ENCODE data around the gene RPS2.

The RPS2 gene

DNA sequence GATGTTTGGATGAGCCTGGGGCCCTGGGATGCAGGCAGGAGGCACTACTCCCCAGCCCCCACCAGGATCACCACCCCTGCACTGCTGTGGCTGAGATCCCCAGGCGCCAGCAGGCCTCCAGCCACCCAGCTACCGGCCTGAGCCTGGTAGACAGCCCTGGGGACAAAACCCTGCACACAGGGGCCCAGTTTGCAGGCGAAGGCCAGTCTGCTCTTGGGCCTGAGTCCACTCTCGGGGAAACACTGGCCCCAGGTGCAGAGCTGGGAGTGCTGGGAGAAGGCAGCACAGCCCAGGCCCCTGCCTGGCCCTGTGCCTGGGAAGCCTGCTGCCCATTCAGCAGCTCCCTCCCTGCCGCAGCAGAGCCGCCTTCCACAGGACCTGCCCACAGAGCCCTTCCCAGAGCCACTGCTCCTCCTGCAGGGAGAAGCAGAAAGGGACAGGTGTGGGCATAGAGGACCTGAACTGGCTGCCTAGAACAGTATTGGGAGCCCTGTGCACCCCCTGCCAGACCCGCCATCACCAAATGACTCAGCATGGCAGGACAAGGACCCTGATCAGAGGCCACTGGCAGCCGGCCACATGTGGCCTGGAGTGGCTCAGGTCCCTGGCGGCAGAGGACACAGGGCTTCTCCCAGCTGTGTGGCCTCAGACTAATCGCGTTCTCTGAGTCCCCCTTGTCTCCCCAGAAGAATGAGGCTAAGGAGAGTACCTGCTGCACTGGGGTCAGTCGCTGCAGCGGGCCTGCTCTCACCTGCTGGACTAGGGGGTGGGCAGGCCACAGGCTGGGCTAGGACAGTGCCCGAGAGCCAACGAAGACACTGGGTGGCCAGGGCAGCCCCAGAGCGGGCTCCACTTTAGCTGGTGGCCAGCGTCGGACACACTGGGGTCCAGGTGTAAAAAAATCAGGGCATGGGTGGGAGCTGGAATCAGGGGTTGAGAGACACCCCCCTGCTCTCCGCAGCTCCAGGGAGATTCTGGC is 32.3 kb downstream of the RPS2 start:
- no peak overlapping the region for H3K4me3 ChIP-seq (replicated peaks; ENCODE audit: low read depth, low read length)
- DNase-seq (ENCODE audit: extremely low read depth, insufficient read length) = no peak
- H3K27me3 ChIP-seq (replicated peaks; ENCODE audit: control insufficient read depth, insufficient read depth, low read length) = no peaks in the 10 kb centered on the region
- no peaks in the 10 kb centered on the region; the same call in 1 of the 2 replicates for H3K36me3 ChIP-seq (ENCODE audit: control insufficient read depth, insufficient read depth, low read length)
- TF ChIP-seq, protein P1, sequence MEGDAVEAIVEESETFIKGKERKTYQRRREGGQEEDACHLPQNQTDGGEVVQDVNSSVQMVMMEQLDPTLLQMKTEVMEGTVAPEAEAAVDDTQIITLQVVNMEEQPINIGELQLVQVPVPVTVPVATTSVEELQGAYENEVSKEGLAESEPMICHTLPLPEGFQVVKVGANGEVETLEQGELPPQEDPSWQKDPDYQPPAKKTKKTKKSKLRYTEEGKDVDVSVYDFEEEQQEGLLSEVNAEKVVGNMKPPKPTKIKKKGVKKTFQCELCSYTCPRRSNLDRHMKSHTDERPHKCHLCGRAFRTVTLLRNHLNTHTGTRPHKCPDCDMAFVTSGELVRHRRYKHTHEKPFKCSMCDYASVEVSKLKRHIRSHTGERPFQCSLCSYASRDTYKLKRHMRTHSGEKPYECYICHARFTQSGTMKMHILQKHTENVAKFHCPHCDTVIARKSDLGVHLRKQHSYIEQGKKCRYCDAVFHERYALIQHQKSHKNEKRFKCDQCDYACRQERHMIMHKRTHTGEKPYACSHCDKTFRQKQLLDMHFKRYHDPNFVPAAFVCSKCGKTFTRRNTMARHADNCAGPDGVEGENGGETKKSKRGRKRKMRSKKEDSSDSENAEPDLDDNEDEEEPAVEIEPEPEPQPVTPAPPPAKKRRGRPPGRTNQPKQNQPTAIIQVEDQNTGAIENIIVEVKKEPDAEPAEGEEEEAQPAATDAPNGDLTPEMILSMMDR (IDR thresholded peaks at IDR 0.05; ENCODE audit: insufficient read depth, low read length, poor library complexity, severe bottlenecking) = no peak

DNA sequence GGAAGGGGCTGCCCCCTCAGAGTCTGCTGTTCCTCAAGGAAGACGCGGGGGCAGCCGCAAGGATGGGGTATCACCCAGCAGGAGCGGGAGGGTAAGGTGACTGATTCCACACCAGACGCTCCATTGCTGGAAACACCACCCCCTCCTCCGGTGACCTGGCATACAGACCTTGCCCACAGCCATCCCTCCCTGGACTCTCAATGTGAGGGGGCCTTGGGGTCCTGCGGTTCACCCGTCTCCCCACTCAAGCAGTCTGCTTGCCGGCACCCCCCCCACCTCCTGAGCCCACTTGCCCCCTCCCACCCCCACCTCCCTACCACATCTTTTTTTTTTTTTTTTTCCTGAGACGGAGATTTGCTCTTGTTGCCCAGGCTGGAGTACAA is 34.3 kb downstream of the RPS2 start:
- TF ChIP-seq, protein P1 (IDR thresholded peaks at IDR 0.05; ENCODE audit: insufficient read depth, low read length, poor library complexity, severe bottlenecking) = no peak
- H3K27me3 ChIP-seq (replicated peaks; ENCODE audit: control insufficient read depth, insufficient read depth, low read length) = no peaks in the 10 kb centered on the region
- DNase-seq (ENCODE audit: extremely low read depth, insufficient read length) = no peak
- H3K4me3 ChIP-seq (replicated peaks; ENCODE audit: low read depth, low read length) = no peak overlapping the region
- no peaks in the 10 kb centered on the region for H3K36me3 ChIP-seq (ENCODE audit: control insufficient read depth, insufficient read depth, low read length)

DNA sequence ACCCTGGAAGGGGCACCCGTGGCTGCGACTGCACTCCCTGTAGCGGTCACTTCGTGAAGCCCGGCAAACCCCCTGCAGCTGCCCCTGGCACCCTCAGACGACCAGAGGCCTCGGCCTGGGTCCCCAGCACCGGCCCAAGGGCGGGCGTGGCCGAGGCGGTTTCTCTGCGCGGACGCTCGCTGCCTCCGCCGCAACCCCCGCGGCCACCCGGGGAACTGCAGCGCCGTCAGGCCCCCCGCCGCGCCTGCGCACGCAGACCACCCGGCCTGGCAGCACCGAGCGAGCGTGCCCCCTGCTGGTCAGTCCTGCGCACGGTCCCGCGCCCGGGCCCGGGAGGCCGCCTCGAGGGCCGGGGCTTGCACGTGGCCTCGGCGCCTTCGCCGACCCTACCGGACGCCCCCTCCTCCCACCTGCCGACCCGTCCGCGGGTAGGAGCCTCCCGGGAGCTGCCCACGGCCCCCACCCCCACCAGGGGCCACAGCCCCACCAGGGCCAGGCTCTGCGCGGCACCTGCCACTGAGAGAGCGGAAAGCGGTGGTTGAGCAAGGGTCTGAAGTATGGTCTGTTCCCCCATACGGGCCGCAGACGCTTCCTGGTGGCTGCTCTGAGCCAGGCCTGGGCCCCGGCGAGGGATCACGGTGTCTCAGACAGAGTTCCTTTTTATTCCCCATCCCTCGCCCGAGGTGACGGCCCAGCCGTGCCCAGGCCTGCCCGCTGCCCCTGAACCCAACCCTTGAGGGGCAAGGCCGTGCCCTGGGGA is 34.9 kb downstream of the RPS2 start:
- H3K27me3 ChIP-seq (replicated peaks; ENCODE audit: control insufficient read depth, insufficient read depth, low read length) = no peaks in the 10 kb centered on the region
- no peaks in the 10 kb centered on the region for H3K36me3 ChIP-seq (ENCODE audit: control insufficient read depth, insufficient read depth, low read length)
- TF ChIP-seq, protein P1 (IDR thresholded peaks at IDR 0.05; ENCODE audit: insufficient read depth, low read length, poor library complexity, severe bottlenecking) = peak; percentile 42
- peak overlapping the region; percentile 55 for H3K4me3 ChIP-seq (replicated peaks; ENCODE audit: low read depth, low read length)
- peak; percentile 89 for DNase-seq (ENCODE audit: extremely low read depth, insufficient read length)

DNA sequence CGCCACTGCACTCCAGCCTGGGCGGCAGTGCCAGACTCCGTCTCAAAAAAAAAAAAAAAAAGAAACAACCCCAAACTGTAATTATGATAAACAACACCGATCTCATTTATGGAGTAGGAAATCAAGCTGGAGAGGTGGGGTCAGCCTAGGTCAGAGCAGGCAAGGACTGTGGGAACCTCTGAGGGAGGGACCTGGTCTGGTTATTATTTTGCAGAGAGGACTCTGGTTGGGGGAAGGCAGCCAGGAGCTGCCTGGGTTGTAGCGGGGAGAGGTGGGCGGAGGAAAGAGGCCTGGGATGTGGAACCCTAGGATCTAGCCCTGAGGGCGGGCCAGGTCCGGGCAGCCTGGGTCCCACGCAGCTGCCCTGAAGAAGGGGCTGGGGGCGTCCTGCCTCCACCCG is 35.5 kb downstream of the RPS2 start:
- H3K4me3 ChIP-seq (replicated peaks; ENCODE audit: low read depth, low read length) = peak overlapping the region; percentile 55
- DNase-seq (ENCODE audit: extremely low read depth, insufficient read length) = no peak
- TF ChIP-seq, protein P1 (IDR thresholded peaks at IDR 0.05; ENCODE audit: insufficient read depth, low read length, poor library complexity, severe bottlenecking) = no peak
- no peaks in the 10 kb centered on the region for H3K27me3 ChIP-seq (replicated peaks; ENCODE audit: control insufficient read depth, insufficient read depth, low read length)
- no peaks in the 10 kb centered on the region for H3K36me3 ChIP-seq (ENCODE audit: control insufficient read depth, insufficient read depth, low read length)

DNA sequence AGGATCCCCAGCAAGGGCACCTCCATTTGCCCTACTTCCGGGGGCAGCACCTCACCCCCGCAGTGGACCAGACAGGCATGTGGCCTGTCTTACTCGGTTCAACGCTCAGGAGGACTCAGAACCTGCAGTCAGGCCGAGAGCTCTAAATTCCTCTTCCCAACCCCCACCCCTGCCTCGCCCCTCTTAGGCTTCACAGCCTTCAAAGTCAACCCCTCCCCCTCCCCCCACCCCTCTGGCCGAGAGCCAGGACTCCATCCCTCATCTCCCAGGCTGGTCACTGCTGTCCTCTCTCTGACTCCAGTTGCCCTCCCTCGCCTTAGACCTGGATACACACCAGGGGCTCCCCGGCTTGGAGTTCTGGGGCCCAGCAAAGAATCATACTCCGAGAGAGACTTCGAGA is 38.4 kb downstream of the RPS2 start:
- Histone ChIP-seq H3K36me3 (ENCODE audit: control insufficient read depth, insufficient read depth, low read length) (no peaks in the 10 kb centered on the region), H3K4me3 (replicated peaks; ENCODE audit: low read depth, low read length) (no peak overlapping the region), H3K27me3 (replicated peaks; ENCODE audit: control insufficient read depth, insufficient read depth, low read length) (no peaks in the 10 kb centered on the region; the same call in 1 of the 2 replicates)
- no peak for DNase-seq (ENCODE audit: extremely low read depth, insufficient read length)
- TF ChIP-seq, protein P1 (IDR thresholded peaks at IDR 0.05; ENCODE audit: insufficient read depth, low read length, poor library complexity, severe bottlenecking) = no peak

All from GM06990 (cell line).